ENCODE data around the gene MEF2A.

The MEF2A gene

DNA sequence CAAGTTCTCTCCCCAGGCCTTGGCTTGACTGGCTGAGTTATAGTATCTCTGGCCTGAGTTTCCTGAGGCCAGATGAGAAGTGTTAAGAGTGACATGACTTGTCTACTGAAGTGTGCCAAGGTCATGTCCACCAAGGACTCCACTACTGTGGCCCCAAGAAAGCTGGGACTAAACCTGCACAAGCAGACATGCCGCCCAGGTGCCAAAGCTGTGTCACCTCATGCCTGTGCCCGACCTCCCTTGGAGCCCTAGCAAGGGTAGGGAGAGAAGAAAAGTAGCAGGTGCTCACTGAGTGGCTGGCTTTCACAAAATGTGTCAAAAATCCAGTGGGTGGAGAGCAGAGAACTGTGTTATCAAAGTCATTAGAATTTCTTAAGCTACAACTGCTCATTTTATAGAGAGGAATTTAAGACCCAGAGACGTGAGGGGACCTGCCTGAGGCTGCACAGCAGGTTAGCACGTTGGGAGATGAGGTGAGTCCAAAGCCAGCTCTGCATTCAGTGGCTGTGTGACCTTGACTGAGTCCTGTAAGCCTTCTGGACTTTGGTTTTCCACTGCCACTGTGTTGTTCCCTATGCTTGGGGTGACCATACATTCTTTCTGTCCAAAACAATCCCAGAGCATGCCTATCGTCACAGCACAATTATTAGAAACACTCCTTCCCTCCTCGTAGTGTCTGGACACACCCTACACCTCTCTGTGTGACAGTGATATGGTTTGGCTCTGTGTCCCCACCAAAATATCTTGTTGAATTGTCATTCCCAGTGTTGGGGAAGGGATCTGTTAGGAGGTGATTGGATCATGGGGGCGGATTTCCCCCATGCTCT, 172.4 kb downstream of the MEF2A start:
- no peaks in the 10 kb centered on the region for H3K36me3 ChIP-seq (ENCODE audit: control insufficient read depth, insufficient read depth, low read length)
- H3K4me1 ChIP-seq: no peaks in the 10 kb centered on the region
- no peak overlapping the region for H3K4me2 ChIP-seq (ENCODE audit: low read length)
- no peak overlapping the region for H3K9ac ChIP-seq
- no peaks in the 10 kb centered on the region for H3K27me3 ChIP-seq (ENCODE audit: control insufficient read depth, insufficient read depth, low read length)
- H3K4me3 ChIP-seq (ENCODE audit: low read depth, low read length): no peak overlapping the region
- no peak overlapping the region for H2AFZ ChIP-seq
- H3K79me2 ChIP-seq: no peaks in the 10 kb centered on the region
- TF ChIP-seq, protein P1, sequence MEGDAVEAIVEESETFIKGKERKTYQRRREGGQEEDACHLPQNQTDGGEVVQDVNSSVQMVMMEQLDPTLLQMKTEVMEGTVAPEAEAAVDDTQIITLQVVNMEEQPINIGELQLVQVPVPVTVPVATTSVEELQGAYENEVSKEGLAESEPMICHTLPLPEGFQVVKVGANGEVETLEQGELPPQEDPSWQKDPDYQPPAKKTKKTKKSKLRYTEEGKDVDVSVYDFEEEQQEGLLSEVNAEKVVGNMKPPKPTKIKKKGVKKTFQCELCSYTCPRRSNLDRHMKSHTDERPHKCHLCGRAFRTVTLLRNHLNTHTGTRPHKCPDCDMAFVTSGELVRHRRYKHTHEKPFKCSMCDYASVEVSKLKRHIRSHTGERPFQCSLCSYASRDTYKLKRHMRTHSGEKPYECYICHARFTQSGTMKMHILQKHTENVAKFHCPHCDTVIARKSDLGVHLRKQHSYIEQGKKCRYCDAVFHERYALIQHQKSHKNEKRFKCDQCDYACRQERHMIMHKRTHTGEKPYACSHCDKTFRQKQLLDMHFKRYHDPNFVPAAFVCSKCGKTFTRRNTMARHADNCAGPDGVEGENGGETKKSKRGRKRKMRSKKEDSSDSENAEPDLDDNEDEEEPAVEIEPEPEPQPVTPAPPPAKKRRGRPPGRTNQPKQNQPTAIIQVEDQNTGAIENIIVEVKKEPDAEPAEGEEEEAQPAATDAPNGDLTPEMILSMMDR (IDR thresholded peaks at IDR 0.05): no peak
- H3K9me3 ChIP-seq (ENCODE audit: control insufficient read depth, low read length): no peaks in the 10 kb centered on the region
- no peak overlapping the region for H3K27ac ChIP-seq

DNA sequence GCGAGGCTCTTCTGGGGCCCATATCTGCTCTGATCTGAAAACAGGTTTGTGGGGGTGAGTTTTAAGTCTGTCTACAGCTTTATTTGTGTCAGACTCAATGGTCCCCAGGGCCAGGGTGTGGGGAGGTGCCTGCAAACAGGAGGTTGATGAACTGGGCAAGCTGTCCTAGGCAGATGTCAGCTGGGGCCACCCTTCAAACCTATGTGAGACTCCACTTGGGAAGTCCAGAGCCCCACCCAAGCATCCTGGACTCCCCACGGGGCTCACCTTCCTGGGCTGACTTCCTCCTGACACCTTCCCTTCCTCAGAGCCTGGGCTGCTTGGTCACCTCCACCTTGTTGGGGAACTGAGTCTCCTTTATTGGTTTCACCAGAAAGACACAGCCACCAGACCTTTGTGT, 176.1 kb downstream of the MEF2A start:
- Histone ChIP-seq H3K27me3 (ENCODE audit: control insufficient read depth, insufficient read depth, low read length) (no peaks in the 10 kb centered on the region), H3K4me2 (ENCODE audit: low read length) (no peak overlapping the region), H3K9me3 (ENCODE audit: control insufficient read depth, low read length) (no peaks in the 10 kb centered on the region), H3K9ac (no peak overlapping the region), H3K4me1 (no peaks in the 10 kb centered on the region), H2AFZ (no peak overlapping the region), H3K27ac (no peak overlapping the region), H3K36me3 (ENCODE audit: control insufficient read depth, insufficient read depth, low read length) (no peaks in the 10 kb centered on the region), H3K4me3 (ENCODE audit: low read depth, low read length) (no peak overlapping the region), H3K79me2 (no peaks in the 10 kb centered on the region)
- TF ChIP-seq, protein P1 (IDR thresholded peaks at IDR 0.05): no peak

DNA sequence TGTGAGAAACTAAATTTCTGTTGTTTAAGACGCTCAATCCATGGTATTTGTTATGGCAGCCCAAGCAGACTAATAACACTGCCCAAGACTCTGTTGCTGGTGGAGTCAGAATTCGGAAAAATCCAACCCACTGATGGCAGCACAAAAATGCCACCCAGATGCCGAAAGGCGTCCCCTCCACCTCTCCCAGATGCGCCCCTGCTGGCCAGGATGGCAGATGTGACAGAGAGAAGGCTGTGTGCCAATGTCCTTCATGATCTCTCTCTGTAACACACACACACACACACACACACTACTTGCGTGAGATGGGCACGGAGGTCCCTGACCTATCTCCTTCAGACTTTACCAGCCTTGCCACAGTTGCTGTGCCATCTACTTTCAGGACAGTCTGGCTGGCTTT, 178.4 kb downstream of the MEF2A start:
- Histone ChIP-seq H3K36me3 (ENCODE audit: control insufficient read depth, insufficient read depth, low read length) (no peaks in the 10 kb centered on the region), H3K9me3 (ENCODE audit: control insufficient read depth, low read length) (no peaks in the 10 kb centered on the region), H3K4me1 (no peaks in the 10 kb centered on the region), H3K4me2 (ENCODE audit: low read length) (no peak overlapping the region), H2AFZ (no peak overlapping the region), H3K27me3 (ENCODE audit: control insufficient read depth, insufficient read depth, low read length) (no peaks in the 10 kb centered on the region), H3K79me2 (no peaks in the 10 kb centered on the region), H3K27ac (no peak overlapping the region), H3K4me3 (ENCODE audit: low read depth, low read length) (no peak overlapping the region), H3K9ac (no peak overlapping the region)
- TF ChIP-seq, protein P1 (IDR thresholded peaks at IDR 0.05): no peak

DNA sequence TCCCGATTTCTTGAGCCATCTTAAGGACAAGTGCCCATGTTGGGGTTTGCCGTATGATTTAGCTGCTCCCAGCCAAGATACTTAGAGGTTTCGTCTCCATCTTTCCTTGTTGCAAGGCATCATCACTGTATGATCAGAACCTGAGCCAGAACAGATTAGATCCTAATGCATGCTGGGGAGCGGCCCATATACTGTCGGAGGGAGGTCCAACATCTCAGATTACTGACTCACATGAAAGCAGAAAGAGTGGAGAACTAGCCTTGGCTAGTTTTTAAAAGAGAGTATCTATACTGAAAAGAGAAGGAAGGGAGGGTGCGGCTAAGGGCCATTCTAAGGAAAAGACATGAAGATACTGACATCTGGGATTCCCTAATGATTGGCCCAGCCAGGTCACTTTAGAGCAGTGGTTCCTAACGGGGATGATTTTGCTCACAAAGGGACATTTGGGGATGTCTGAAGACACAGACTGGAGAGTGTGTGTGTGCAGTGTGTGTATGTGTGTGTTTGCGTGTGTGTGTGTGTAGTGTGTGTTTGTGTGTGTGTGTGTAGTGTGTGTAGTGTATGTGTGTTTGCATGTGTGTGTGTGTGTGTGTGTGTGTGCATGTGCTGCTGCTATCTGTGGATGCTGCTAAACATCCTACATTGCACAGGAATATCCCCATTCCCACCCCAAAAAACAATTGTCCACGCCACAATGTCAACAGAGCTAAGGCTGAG, 179.7 kb downstream of the MEF2A start:
- Histone ChIP-seq H3K9me3 (ENCODE audit: control insufficient read depth, low read length) (no peaks in the 10 kb centered on the region), H3K4me1 (no peaks in the 10 kb centered on the region), H3K27ac (no peak overlapping the region), H3K9ac (no peak overlapping the region), H3K4me2 (ENCODE audit: low read length) (no peak overlapping the region), H3K4me3 (ENCODE audit: low read depth, low read length) (no peak overlapping the region), H3K79me2 (no peaks in the 10 kb centered on the region), H3K27me3 (ENCODE audit: control insufficient read depth, insufficient read depth, low read length) (no peaks in the 10 kb centered on the region), H3K36me3 (ENCODE audit: control insufficient read depth, insufficient read depth, low read length) (no peaks in the 10 kb centered on the region), H2AFZ (no peak overlapping the region)
- TF ChIP-seq, protein P1 (IDR thresholded peaks at IDR 0.05): no peak

All from parathyroid adenoma (tissue), 2 donors.